Measurements from ENCODE around the gene NEURL1. TPM values are rescaled to one million over a fixed set of nuclear protein-coding genes. Genes with fewer than 3 reads are reported as not detected.

Gene NEURL1
- total and polyA plus RNA-seq, 8 donors, result 11.0 to 69.9 (median 18.6) TPM

GRCh38 chr10:103618575-103619423 lies 125.3 kb downstream of the NEURL1 start:
- no peak for FAIRE-seq
- H3K4me1 ChIP-seq, result peaks cover 0 to 7% (median 0%) of the 10 kb centered on the region in 3 donors
- H3K27ac ChIP-seq, result no peak overlapping the region

GRCh38 chr10:103619424-103620351 lies 126.2 kb downstream of the NEURL1 start:
- Histone ChIP-seq H3K9me3 (no peaks in the 10 kb centered on the region), H3K36me3 (no peaks in the 10 kb centered on the region), H3K27me3 (no peaks in the 10 kb centered on the region), H3K4me1 (peaks cover 0 to 7% (median 0%) of the 10 kb centered on the region in 3 donors), H3K4me3 (no peak overlapping the region), H3K27ac (no peak overlapping the region)
- no peak for TF ChIP-seq CTCF (IDR thresholded peaks at IDR 0.05)
- intact Hi-C loops (cut with DNase I), result loop anchor here in 1 of 3 donors (10.0 kb wide), 1 partner anchor 255 kb away; no protein-coding TSS in a partner anchor
- 87 to 88% methylated on average over 22 of the region's 22 CpGs for WGBS, 2 donors
- FAIRE-seq (no peak), DNase-seq (no peak), ATAC-seq (no peak)

More at GRCh38 chr10:103618575-103619423, 125.3 kb downstream of the NEURL1 start:
- ATAC-seq (peak; percentile 4 to 59 (median 36)), DNase-seq (peak in 5 of 6 donors; percentile 34 to 61 (median 55))
- 55 to 56% methylated on average over 18 to 19 of the region's 19 CpGs for WGBS, 2 donors
- no peaks in the 10 kb centered on the region for H3K36me3 ChIP-seq
- no peak for TF ChIP-seq CTCF (IDR thresholded peaks at IDR 0.05)
- H3K4me3 ChIP-seq, result no peak overlapping the region
- H3K9me3 ChIP-seq, result no peaks in the 10 kb centered on the region
- intact Hi-C loops (cut with DNase I), result loop anchor here in 1 of 3 donors (10.0 kb wide), 1 partner anchor 256 kb away; no protein-coding TSS in a partner anchor
- H3K27me3 ChIP-seq, result no peaks in the 10 kb centered on the region

- Histone ChIP-seq H3K36me3 (no peaks in the 10 kb centered on the region), H3K9me3 (no peaks in the 10 kb centered on the region), H3K27me3 (no peaks in the 10 kb centered on the region), H3K4me1 (peaks cover 0 to 7% (median 0%) of the 10 kb centered on the region in 3 donors), H3K4me3 (no peak overlapping the region), H3K27ac (no peak overlapping the region)
- no peak for TF ChIP-seq CTCF (IDR thresholded peaks at IDR 0.05)
- ATAC-seq (no peak), FAIRE-seq (no peak), DNase-seq (peak in 1 of 6 donors; percentile 28)
- 90% methylated on average over 7 of the region's 7 CpGs for WGBS, 2 donors
- intact Hi-C loops (cut with DNase I), result no loop called here
Measured at GRCh38 chr10:103620352-103620740, 126.8 kb downstream of the NEURL1 start.

GRCh38 chr10:103620891-103621782 lies 127.6 kb downstream of the NEURL1 start:
- Histone ChIP-seq H3K27me3 (no peaks in the 10 kb centered on the region), H3K9me3 (no peaks in the 10 kb centered on the region), H3K4me3 (no peak overlapping the region), H3K4me1 (peaks cover 0 to 7% (median 0%) of the 10 kb centered on the region in 3 donors), H3K27ac (no peak overlapping the region), H3K36me3 (no peaks in the 10 kb centered on the region)
- TF ChIP-seq CTCF (IDR thresholded peaks at IDR 0.05), result no peak
- intact Hi-C loops (cut with DNase I), result no loop called here
- ATAC-seq (no peak), FAIRE-seq (no peak), DNase-seq (peak in 1 of 6 donors; percentile 5)
- WGBS, 2 donors, result 92 to 93% methylated on average over 15 of the region's 15 CpGs

All from pancreas (tissue), 10 donors.